GM12801 (cell line): ENCODE data around the gene SMDT1.

Experiments used
- CTCF ChIP-seq: IDR thresholded peaks from one replicate; pipeline ENCODE4 v1.5.1; 2011; ENCODE audit warnings: control low read depth; ENCODE audit not compliant: insufficient read length; ENCODE audit errors: extremely low read depth

SMDT1 gene

GRCh38 chr22:42056757-42057511, 22.6 kb upstream of the SMDT1 start:
- TF ChIP-seq CTCF: no peak

DNA sequence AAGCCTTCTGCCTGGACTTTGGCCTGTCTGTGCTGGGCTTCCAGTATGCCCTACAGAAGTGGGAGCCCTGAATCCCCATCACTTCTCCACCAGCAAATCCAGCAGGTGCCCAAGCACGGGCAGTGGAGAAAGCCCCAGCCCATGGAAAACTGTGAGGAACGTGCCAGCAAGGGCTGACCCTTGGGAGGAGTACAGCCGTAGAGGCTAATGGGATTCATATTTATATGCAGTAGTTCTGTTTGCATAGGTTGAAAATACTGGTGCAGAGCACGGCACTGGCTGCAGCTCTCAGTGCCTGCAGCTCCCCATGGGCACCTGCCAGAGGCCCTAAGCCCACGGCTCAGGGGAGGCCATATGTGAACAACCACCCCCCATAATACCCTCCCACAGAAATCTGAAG, 19.0 kb upstream of the SMDT1 start:
- TF ChIP-seq CTCF: no peak

- no peak for TF ChIP-seq CTCF
Observed at GRCh38 chr22:42061041-42061440, 18.5 kb upstream of the SMDT1 start.

DNA sequence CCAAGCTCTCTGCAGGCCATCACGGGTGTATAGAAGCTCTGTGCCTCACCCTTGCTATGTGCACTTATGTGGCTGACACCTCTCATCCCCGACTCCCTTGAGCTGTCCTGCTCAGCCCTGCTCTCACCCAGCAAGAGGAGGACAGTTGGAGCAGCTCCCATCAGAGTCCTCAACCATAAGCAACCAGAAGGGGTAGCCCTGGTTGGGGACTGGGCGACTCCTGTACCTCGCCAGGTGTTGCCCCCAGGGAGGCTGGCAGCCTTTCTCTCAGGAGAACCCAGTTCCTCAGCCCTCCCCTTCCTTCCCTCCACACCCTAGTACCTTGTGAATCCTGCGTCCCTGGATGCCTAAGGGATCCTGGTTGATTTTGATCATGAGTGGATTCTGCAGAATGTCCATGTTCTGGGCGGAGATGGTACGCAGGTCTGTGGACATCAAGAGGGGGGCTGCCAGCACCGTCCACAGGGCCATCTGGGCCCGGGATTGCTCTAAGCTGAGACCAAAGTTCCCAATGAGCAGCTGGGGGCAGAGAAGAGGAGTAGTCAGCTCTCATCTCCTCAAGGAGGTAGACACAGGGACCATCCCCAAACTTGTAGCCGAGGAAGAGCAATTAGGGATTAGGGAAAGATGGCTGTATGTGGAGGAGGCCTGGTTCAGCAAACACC, 16.9 kb upstream of the SMDT1 start:
- TF ChIP-seq CTCF: no peak

DNA sequence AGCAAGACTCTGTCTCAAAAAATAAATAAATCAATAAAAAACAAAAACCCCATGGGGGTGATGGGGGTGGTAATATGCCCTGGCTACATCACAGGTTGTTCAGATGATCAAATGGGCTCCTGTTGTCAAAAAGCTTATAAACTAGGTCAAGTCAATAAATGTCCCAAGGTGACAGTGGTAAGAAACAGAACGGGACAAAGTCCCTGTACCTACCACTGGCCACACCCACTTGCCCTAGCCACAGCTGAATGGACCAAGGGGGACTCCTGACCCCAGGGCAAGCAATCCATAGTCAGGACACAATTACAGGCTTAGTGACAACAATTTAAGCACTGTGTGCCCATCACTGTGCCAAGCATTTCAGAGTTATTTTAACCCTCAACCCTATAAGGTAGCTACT, 14.9 kb upstream of the SMDT1 start:
- TF ChIP-seq CTCF: no peak

GRCh38 chr22:42065438-42066125, 13.9 kb upstream of the SMDT1 start:
- TF ChIP-seq CTCF: no peak

- no peak for TF ChIP-seq CTCF
Observed at GRCh38 chr22:42066126-42066761, 13.3 kb upstream of the SMDT1 start.
